Cardiac septum (tissue), 1 donor: Measurements from ENCODE around the gene ZFYVE28. TPM values are rescaled to one million over a fixed set of nuclear protein-coding genes. Genes with fewer than 3 reads are reported as not detected.

Source experiments
- DNase-seq: peaks from one replicate; pipeline ENCODE4 v3.0.0-alpha.2; 2020; ENCODE audit warnings: low spot score
- intact Hi-C: fragments of 100-400 bp; cut with DNase I; formaldehyde crosslinking; loops from one replicate; pipeline ENCODE4 v1.14.0; 2022
- total RNA-seq: library from RNA; stranded (reverse); fragmentation: NEBNext Ultra II Directional; extraction: Animal tissue kit (Norgen Biotek cat#: 25700); gene quantifications from one replicate; pipeline ENCODE4 v1.2.1, GENCODE V29; 2021
- donor health status: DM: no; HTN: no; CAD: no.

ZFYVE28 gene
- total RNA-seq, 1 donor from 2014 or later: 4.4 TPM

DNA sequence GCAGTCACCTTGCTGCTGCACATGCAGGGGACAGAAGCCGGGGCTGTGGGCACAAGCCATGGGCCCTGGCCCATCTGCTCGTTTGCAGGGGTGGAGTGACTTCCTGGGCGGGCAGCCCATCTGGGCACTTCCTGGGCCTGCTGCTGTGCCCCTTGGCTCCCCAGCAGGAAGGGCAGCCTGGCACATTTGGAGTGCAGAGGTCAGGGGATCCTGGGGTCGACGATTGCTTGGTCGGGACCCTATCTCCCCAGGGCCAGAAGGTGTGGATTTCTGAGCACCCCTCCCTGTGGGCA is 145.7 kb downstream of the ZFYVE28 start:
- DNase-seq: no peak
- intact Hi-C loops: no loop called here

DNA sequence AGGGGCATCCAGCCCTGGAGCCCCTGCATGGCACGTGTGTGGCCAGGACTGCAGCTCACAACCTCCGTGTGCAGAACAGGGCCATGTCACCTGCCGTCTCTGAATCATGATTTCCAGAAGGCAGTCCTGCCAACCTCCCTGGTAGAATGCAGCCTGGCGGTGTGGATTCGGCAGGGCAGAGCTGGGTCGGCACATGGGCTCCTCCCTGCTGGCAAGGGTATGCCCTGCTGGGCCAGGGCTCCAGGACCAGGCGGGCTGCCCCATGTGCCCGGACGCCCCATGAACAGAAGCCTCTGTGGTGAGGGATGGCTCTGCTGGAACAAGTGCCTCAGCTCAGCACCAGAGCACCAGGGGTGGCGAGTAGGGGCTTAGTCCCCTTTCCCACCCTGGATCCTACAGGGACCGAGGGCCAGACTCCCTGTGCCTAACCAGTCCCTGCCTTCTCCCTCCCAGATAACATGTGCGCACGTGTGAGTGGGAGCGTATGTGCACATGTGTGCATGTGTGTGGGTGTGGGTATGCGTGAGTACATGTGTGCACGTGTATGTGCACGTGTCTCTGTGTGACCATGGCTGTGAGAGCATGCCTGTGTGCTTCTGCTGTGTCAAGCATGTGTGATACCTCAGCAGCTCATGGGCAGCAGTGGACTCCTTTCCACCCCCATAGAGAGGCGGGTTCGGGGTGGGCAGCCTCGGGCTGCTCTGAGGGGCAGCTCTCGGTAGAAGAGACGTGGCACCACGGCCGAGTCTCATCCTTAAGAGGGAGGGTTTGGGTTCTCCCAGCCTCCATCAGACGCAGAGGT is 146.2 kb downstream of the ZFYVE28 start:
- DNase-seq: no peak
- intact Hi-C loops: no loop called here

DNA sequence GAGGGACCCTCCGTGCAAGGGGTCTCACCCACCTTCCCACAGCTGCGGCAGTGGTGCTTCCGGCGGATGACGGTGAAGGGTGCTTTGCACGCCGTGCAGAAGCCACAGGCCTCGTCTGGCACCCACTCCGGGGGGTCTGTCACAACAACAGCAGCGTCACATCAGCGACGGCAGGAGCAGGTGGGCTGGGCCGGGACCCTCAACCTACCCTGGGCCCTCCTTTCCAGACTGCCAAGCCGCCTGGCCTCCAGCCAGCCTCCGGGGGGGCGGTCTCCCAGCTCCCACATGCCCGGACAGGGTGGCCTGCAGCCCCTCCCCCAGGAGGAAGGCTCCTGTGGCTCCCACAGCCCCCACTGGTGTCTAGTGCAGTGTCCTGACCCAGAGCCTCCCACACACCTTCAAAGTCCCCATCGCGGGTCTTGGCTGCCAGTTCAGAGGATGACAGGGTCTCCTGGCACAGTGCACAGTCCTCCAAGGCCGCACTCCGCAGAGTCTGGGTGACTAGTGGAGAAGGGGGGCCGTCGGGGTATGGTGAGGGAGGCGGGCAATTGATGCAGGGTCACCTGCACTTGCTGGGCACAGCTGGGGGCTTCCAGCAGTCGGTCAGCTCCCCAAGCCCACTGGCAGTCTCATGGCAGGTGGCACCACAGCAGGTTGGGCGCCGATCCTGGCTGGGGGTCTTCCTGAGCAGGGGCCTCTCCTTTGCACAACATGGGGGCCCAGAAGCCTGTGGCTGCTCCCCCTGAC is 147.0 kb downstream of the ZFYVE28 start:
- intact Hi-C loops: no loop called here
- DNase-seq: no peak

DNA sequence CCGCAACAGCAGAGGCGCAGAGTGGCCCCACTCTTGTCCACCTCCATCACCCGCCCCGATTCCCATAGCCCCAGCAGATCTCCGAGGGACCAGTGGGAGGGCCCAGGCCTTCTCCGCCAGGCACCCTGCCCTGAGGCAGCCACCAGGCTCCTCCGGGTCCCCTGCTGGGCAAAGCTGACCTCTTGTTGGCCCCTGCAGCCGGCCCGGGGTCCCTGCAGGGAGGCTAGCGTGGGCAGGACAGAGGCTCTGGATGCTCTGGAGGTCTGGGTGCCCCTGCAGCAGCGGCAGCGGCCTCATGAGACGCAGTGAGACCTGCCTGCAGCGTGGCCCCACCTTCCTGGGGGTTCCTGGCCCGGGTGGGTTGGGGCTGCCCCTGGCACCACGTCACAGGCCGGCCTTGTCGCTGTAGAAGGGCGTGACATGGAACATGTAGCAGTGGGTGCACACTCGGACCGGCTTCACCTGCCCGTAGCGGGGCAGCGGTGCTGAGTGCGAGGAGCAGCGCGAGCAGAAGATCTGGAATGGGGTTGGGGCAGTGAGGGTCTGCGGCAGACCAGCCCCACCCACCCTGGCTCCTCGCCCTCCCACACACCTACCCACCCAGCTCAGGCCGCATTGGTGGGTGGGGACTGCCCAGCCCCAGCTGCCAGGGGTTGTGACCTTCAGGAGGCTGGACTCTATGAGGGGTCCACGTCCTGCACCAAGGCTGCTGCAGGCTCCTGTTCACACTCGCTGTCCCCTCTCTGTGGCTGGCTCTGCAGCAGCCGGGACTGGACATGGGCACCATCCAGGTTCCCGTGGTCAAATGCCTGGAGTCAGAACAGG is 147.9 kb downstream of the ZFYVE28 start:
- intact Hi-C loops: no loop called here
- no peak for DNase-seq

DNA sequence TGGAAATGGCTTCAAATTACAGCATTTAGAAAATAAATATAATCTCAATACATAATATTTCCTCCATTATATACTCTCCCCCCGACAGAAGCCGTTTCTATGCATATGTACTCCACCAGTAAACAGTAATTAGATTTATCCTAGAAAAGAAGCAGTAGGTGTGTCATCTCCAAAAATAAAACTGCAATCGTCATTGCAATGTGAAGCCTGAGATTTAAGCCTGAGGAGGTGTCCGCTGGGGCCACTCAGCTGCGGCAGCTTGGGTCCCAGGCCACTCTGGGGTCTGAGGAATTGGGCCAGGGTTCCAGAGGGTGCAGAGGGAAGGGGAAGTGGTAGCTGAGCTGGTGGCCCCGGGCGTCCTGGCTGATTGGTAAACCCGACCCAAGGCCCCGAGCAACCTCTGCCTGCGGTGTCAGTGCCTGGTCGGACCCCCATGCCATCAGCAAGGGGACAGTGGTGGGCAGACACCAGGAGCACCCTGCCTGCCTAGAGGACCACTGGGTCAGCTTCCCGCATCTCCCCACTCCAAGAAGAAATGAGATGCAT is 148.8 kb downstream of the ZFYVE28 start:
- no peak for DNase-seq
- intact Hi-C loops: loop anchor here (5.0 kb wide), 1 partner anchor 83 kb away; no protein-coding TSS in a partner anchor

DNA sequence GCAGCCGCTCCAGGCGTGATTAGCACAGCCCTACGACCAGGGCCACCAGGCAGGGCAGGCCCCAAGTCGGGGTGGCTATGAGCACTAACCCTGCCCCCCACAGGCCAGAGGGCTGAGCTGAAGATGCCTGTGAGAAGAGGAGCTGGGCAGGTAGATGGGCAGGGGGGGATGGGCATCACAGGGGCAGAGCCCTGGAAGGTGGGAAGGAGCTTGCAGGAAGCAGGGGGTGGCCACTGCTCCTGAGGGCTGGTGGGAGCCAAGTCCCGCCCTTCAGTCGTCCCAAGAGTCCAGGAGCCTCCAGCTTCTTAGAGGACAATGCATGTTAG is 149.3 kb downstream of the ZFYVE28 start:
- intact Hi-C loops: loop anchor here (5.0 kb wide), 1 partner anchor 83 kb away; no protein-coding TSS in a partner anchor
- DNase-seq: no peak

DNA sequence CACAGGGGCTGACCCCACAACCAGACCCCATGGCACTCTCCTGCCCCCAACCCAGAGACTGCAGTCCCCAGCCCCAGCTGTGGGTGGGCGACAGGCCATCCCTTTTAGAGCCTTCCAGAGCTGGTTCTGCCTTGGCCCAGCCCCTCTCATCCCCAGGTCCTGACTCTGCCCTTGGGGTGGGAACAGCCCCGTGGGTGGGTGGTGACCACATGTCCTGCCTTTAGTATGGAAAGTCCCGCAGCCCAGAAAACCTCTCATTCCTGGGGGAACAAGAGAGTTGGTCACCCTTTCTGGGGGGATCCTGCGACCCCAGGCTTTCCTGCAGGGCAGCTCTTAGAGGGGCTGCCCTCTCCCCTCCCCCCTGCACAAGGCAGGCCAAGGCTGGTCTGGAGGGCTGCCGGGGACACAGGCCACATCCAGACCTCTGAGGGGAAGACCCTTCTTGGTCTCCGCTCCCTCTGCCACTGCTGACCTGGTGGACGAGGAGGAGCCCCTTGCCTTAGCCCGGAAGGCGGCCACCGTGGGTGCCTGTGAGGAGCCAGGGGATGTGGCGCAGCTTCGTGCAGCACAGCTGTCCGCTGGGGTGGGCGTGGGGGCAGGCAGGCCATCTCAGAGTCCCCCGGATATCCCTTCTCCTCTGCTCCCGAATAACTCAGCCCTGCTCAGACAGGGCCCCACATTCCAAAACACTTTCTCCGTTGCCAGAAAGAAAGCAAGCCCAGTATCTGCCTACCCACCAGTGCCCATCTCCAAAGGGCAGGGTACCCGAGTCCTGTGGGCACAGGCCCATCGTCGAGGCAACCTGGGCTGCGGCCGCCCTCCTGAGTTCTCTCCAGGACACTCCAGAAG is 149.9 kb downstream of the ZFYVE28 start:
- DNase-seq: no peak
- intact Hi-C loops: loop anchor here (5.0 kb wide), 1 partner anchor 84 kb away; no protein-coding TSS in a partner anchor

DNA sequence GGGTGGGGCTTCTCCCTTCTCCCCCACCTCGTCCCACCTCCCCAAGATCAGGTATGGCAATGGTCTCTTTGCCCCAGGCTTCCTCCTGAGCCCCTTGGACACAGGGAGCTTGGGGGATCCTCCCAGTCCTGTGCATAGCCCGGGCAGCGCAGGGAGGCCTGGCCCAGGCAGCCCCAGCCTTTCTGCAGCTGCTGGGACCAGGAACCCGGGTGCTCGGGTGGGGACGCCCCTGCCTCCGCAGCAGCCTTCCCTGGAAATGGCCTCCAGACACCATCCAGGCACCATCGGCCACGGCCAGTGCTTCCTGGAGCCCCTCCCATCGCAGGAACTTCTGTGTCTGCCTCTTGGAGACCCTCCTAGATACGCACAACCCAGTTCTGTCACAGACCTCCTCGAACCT is 150.6 kb downstream of the ZFYVE28 start:
- intact Hi-C loops: loop anchor here (2.0 to 5.0 kb wide), 2 partner anchors 84 to 145 kb away; no protein-coding TSS in a partner anchor
- no peak for DNase-seq

DNA sequence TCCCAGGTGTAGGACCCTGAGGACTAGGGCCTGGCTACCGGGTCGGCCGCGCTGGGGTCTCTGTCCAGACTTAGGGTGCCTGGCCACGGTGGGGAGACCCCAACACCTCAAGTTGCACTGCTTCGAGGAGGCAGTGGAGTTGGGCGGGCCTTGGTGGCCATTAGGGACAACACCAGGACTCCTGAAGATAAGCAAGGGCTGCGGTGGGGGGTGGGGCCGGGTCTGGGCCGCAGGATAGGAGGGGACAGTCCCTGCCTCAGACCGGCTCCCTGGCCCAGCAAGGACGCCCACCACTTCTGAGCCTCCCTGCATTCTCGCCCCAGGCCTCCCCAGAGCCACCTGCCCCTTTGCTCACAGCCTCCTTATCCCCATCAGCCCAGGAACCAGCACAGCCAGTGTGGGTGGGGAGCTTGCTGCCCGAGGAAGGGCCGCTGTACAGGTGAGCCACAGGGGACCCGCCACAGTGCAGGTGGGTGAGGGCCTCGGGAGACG is 151.1 kb downstream of the ZFYVE28 start:
- intact Hi-C loops: loop anchor here (2.0 to 5.0 kb wide), 2 partner anchors 85 to 145 kb away; no protein-coding TSS in a partner anchor
- DNase-seq: no peak

DNA sequence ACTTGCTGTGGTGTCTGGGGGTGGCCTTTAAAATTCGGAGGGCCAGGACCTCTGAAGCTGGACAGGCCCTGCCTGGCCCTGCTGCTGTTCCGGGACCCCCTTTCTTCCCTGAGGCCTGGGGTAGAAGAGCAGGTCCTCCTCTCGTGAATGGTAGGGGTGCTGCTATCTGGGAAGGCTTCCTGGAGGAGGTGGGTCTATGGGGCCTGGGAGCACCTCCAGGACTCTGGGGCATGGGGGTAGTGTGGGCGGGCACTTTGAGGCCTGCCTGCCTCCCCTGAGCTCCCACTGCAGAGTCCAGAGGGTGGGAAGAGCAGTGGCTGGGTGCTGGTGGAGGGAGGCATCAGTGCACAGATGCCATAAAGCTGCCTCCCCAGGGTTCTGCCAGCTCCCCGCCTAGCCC is 151.6 kb downstream of the ZFYVE28 start:
- intact Hi-C loops: loop anchor here (2.0 to 5.0 kb wide), 2 partner anchors 85 to 146 kb away; no protein-coding TSS in a partner anchor
- DNase-seq: no peak

DNA sequence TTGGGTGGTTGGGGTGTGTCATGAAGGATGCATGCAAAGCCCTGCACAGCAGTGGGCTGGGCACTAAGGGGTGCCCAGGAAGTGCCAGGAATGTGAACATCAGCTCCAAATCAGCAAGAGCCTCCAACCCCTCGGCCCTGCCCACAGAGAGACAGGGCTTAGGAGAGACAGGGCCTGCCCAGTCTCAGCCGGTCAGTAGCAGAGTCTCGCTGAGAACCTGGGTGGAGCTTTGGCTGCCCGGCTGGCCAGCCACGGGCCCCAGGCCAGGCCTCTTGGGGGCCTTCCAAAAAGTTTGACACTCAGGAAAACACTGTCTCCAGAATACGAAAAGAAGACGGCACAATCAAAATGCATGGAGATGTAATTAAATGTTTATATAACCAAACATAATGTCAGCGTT is 152.3 kb downstream of the ZFYVE28 start:
- peak; percentile 89 for DNase-seq
- intact Hi-C loops: loop anchor here (2.0 to 5.0 kb wide), 2 partner anchors 86 to 147 kb away; no protein-coding TSS in a partner anchor

DNA sequence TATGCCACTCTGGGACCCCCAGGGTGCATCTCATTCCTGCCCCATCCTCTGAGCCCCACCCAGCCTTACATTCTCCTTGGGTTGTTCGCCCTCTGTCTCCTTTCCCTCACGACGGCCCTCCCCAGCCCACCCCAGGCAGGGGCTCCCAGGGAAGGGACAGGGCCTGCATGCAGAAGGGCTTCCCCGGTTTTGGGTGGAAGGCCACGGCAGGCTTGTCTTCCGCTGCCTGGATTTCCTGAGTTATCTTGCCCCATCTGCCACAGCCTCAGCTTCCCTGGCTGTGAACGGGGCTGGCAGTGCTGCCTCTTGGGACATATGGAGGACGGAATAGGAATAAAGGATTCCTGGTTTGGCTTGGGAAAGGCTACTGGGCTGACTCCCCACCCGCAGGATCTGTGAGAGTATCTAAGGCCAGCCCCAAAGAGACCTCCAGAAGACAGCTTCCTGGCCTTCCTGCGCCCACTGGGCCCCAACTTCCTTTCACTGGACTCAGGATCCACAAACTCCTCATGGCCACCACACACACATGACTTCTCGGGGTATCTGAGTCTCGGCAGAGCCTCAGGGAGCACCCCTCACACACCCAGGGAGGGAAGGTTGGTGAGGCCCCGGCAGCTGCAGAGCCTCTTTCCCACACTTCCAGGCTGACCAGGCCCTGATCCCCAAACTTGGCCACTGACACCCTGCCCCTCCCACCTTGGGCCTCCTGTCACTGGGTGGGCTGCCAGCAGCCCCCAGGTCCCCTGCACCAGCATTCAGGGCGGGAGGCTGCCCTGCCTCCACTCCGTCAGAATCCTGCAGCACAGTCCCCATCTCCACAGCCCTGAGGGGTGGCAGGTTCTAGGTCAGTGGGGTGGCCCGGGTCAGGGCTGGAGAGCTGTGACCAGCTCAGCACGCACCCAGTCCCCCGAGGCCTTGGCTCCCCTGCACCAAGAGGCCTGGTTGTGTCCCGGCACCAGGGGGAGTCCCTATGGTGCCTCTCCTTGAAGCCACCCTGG is 153.0 kb downstream of the ZFYVE28 start:
- intact Hi-C loops: loop anchor here (2.0 to 5.0 kb wide), 2 partner anchors 87 to 147 kb away; no protein-coding TSS in a partner anchor
- DNase-seq: no peak

DNA sequence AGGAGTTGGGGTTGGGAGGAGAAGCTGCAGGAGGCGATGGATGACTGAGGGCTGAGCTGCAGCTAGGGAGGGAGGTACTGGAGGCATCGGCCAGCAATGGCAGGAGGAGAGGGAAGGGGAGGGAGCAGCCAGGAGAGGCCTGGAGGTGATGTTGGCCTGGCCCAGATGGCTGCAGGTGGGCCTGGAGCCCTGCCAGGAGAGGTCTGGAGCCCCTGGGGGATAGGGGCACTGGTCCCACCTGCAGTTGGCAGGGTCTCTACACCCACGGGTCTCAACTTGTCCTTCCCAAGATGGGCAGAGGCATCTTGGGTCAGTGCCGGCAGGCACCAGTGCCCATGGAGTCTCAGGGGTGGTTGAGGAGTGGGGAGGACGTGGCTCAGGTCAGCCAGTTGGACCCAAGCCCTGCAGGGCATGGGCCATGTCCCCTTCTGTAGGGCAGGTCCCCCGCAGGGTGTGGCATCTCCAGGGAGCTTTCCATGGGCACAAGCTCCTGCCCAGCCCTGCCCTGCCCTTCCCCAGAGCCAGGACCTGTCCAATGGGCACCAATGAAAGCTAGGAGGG is 153.9 kb downstream of the ZFYVE28 start:
- intact Hi-C loops: loop anchor here (5.0 kb wide), 2 partner anchors 88 to 273 kb away; partner anchors contain the start of gene FAM193A
- DNase-seq: peak; percentile 62

DNA sequence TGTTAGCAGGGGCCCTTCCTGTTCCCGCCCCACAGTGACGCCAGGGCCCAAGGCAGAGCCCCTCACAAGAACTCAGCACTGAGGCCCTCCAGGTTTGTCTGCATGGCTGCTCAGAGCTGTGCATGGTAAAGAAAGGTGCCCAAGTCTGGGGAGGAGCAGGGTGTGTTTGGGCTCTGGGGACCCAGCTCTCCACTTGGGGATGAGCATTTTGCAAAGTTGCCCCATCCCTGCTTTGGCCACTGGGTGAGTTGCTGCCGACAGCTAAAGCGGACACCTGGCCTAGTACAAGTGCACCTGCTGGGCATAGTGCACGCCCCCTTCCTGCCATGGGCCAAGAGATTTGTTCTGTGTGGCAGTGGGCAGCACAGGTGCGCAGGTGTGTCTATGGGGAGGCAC is 154.5 kb downstream of the ZFYVE28 start:
- DNase-seq: peak; percentile 69
- intact Hi-C loops: loop anchor here (5.0 kb wide), 1 partner anchor 273 kb away; the partner anchor contains the start of gene FAM193A

DNA sequence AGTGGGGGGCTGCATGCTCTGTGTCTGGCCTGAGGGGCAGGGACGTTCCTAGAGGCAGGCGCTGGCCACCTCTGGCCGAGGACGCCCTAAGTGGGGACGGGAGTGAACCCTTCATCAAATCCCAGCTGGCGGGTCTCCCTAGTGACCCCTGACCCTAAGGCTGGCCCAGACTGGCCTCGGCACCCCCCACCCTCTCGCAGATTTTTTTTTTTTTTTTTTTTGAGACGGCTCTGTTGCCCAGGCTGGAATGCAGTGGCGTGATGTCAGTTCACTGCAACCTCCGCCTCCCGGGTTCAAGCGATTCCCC is 155.5 kb downstream of the ZFYVE28 start:
- intact Hi-C loops: loop anchor here (5.0 kb wide), 1 partner anchor 274 kb away; the partner anchor contains the start of gene FAM193A
- DNase-seq: no peak

DNA sequence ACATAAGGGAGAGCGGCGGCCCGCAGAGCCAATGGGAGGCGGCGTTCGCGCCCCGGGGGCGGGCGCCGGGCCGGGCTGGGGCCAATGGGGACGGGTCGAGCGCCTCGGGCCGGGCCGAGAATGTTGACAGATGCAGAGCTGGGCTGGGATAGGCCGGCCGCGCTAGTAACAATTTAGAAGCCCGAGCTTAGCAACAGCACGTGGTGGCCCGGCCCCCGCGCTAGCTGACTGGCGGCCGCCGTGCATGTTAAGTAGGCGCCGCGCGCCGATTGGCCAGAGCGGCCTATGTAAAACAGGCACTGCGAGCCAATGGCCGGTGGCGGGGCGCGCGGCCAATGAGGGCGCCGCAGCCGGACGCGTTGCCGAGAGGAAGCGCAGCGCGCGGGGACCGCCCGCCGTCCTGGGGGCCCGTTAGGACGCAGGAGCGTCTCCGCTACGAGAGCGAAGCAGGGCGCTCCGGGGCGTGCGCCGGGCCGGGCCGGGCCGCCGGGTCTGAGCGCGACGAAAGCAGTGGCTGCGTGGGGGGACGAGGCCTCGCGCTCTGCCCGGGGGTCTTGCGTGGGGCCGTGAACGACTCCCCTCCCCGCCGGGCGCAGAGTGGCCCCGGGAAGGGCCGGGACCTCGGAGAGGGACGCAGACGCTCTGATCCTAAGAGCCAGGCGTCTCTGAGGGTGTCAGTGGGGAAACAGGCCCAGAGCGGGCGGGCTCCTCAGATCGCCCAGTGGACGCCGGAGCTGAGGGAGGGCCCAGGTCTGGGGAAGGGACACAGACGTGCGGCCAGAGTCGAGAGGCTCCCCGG is 156.1 kb downstream of the ZFYVE28 start:
- DNase-seq: peak; percentile 100
- intact Hi-C loops: loop anchor here (5.0 kb wide), 1 partner anchor 275 kb away; the partner anchor contains the start of gene FAM193A
